Mammary microvascular endothelial cell (primary cell): ENCODE data around the gene ZNF311. TPM values are rescaled to one million over a fixed set of nuclear protein-coding genes. Genes with fewer than 3 reads are reported as not detected.

Source experiments
- total RNA-seq: library from RNA; depleted of rRNA; stranded (reverse); fragments of >200 nt; gene quantifications from 2 replicates; pipeline ENCODE4 v1.2.3, GENCODE V29; 2015

The ZNF311 gene
- total RNA-seq: 0.27 and 0.39 TPM in 2 replicates

DNA sequence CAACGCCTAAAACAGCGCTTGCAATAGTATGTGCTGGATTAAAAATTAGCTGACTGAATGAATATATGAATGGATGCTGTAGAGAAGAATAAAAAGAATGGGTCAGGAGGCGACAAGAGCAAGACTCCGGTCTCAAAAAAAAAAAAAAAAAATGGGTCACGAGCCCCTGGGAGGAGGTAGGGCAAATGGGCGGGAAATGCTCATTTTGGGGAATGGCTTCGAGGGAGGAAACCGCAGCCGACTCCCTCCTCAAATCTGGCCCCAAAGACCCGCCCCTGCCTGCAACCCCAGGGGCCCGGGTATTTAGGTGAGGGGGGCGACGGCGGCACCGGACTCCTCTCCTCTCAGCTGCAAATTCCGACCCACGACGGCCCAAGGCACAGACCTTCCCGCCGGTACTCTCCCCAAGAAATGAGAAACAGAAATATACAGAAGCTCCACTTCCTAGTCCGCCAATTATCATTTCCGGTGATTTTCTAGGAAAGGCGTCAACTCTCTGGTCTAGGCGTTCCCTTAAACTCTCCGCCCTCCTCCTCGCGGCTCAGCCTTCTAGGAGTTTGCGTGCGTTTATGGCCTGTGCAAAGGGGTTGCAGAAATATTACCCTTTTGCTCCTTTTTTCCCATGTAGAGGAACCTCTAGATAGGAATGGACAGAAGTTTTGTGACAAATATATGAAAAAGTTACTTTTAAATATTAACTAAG lies at the start of gene ZNF311:
TSS of gene ZNF311 (minus strand) at position 133 of the 703 bp plus-strand sequence. CDS start 1,361 bp downstream, outside the sequence.

DNA sequence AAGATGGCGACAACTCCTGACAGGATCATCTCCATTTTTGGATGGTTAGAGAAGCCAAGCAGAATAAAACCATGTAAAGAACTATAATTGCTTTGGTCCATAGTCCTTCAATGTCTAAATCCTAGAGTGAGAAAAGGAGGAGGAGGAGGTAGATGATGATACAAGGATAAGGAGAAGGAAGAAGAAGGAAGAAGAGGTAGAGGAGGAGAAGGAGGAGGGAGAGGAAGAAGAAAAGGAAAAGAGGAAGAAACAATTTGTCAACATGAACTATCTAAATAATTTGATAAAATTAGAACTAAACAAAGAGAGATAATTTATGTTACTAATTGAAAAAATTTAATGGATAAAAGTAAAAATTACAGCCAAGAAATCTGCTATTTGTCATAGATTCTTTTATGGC lies 40.0 kb upstream of the ZNF311 start, which contains the start of gene OR2W1:
TSS of gene OR2W1 (minus strand) at position 101 of the 400 bp plus-strand sequence. CDS start at position 101, 0 bp downstream.

Other genes with a start within 250 kb of the ZNF311 start
- 52.1 and 55.1 TPM in 2 replicates for gene TRIM27, start 81.3 kb downstream of the ZNF311 start, total RNA-seq
- gene OR2W1, start 39.9 kb upstream of the ZNF311 start, total RNA-seq: not detected in 2 replicates
- gene OR2B3, start 82.0 kb upstream of the ZNF311 start, total RNA-seq: not detected in 2 replicates
- gene OR2J1, start 94.2 kb upstream of the ZNF311 start, total RNA-seq: not detected in 2 replicates
- not detected in 2 replicates for gene OR2J3, start 102.7 kb upstream of the ZNF311 start, total RNA-seq
- not detected in 2 replicates for gene OR2J2, start 165.6 kb upstream of the ZNF311 start, total RNA-seq